GM12892 (cell line): ENCODE data around the gene NMRK2.

Source experiments
- DNase-seq: peaks from one replicate; pipeline ENCODE4 v3.0.0; 2011; ENCODE audit not compliant: insufficient read length
- FAIRE-seq: peaks from 2 replicates; lab custom pipeline; 2011; peaks lifted over from hg19 to GRCh38; lab: Jason Lieb, UNC
- POLR2A ChIP-seq: IDR thresholded peaks from 2 replicates; pipeline ENCODE4 v1.6.1; 2011; ENCODE audit warnings: low read depth, low read length, control low read depth
- POLR2AphosphoS5 ChIP-seq: IDR thresholded peaks from 2 replicates; pipeline ENCODE4 v1.6.1; 2011; ENCODE audit warnings: low read depth, low read length, control low read depth
- TAF1 ChIP-seq: IDR thresholded peaks from 2 replicates; pipeline ENCODE4 v1.6.1; 2011; ENCODE audit warnings: low read depth, mild to moderate bottlenecking, control low read depth, low read length, borderline replicate concordance

NMRK2 gene

DNA sequence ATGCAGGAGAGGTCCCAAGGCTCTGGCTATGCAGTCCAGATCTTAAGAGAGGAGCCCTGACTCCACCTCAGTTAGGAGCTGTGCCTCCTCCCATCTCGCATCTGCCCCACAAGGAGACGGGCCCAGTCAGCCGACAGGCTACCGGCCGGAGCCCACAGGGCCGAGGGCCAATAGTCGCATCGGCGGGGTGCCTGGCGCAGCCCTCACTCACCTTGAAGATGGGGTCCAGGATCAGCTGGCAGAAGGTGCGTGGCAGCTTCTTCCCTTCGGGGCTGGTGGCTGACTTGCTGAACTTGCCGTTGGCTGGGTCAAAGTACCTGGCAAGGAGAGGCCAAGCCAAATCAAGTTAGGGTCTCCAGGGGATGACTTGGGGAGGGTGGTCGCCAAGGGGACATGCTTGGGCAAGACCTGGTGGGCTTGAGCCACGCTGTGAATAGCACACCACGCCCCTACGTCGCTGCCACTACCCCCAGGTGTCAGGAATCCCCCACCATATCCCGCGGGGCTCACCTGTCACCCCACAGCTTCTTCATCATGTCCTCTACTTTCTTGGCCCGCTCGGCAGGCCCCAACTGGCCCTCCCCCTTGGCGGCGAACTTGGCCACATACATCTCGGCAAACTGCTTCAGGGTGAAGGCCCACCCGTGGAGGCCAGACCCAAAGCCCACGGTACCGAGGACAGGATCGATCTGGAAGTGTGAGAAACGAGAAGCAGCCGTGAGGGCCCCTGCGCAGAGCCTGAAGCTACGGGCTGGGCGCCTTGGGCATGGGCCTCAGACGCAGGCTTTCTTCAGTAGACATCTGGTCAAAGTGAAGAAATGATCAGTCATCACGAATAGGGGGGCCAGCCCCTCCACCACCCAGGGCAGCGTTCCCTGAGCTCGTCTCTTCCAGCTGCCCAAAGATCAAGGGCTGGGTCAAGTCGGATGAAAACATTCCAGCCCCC, 49.1 kb downstream of the NMRK2 start:
- TF ChIP-seq POLR2A (no peak; the same call in 1 of the 2 replicates), TAF1 (no peak), POLR2AphosphoS5 (peak; percentile 59)
- DNase-seq = no peak
- FAIRE-seq = no peak

DNA sequence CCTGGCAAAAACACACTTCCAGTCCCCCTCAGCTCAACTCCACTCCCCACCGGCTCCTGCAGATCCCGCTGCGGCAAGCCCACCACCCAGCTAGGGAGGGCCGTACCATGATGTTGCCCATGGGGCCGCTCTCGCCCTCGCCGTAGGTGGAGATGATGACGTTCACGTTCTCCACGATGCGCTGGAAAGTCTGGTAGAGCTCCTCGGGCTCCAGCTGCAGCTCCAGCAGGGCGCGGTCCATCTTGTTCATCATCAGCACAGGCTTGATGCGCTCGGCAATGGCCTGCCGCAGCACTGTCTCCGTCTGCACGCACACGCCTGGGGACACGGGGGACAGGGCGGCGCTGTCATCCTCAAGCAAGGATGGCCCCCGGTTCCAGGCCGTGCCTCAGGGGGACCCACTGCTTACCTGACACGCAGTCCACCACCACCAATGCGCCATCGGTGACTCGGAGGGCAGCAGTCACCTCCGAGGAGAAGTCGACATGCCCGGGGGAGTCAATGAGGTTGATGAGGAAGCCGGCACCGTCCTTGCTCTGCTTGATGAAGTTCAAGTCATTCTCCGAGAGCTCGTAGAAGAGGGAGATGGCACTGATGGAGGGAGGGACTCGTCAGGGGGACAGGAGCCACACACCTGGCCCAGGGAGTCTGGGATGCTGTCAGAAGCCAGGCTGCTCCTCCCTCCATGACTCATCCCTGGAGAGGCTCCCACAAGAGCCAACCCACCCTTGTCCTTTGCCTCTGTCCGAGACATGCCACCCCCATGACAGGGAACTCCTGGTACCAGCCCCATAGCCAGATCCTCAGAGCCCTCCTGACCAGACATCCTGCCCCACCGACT, 50.1 kb downstream of the NMRK2 start:
- TF ChIP-seq POLR2A (no peak; the same call in 1 of the 2 replicates), TAF1 (no peak), POLR2AphosphoS5 (peak; percentile 23; the same call in 1 of the 2 replicates)
- DNase-seq (peak; percentile 17), FAIRE-seq (no peak)

DNA sequence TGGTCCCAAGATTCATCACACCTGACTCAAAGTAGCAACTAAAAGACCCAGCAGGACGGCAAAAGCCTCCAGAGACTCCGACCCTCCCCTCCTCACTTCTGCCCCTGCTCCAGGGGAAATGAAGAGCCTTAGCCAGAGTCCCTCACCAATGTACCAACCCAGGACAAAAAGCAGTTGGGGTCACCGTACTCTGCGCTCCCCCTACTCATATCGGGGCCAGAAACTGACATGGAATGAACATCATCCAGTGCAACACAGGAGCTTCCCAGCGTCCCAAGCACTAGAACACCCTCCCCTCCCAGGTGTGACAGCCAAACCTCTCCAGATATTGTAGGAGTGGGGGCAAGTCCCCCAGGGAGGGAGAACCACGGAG, 50.7 kb downstream of the NMRK2 start:
- FAIRE-seq = no peak
- DNase-seq = no peak
- TF ChIP-seq TAF1 = no peak
- no peak for TF ChIP-seq POLR2A
- TF ChIP-seq POLR2AphosphoS5 = no peak

DNA sequence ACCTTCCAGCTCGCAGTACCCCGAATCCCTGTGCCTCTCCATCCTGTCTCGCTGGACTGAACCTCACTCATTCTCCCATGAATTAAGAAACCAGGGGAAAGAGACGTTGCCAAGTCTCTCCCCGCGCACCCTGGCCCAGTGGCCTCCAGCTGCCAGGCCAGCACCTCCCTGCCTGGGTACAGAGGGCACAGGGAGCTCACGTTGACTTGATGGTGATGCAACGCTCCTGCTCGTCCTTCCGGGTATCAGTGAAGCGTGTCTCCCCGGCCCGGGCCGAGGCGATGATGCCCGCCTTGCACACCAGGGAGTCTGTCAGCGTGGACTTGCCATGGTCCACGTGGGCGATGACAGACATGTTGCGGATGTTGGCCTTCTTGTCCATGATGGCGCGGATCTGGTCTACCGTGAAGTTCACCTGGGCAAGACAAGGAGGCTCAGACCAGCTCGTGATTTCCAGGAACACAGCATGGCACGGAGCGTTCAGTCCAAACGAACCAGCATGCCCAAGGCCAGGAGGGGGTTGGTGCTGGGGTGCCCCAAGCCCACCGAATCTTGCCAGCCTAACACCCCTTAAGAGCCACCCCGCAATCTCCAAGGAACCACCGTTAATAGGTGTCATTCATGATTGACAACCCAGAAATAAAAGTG, 51.2 kb downstream of the NMRK2 start:
- TF ChIP-seq POLR2A (peak; percentile 65; the same call in 1 of the 2 replicates), POLR2AphosphoS5 (peak; percentile 62), TAF1 (no peak)
- DNase-seq (peak; percentile 60), FAIRE-seq (no peak)

DNA sequence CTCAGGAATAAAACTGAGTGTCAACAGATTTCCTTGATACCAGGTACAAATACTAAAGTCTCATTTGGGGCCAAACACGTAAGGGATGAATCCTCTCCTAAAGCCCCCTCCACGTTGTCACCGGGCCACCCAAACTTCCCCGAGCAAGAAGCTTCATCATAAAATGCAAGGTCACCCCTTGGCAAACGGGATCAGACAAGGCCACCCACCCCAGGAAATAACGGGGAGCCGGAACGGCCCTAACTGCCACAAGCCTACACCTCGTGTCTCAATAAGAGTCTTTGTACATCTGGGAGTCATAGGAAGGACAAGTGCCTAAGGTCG, 51.7 kb downstream of the NMRK2 start:
- no peak for FAIRE-seq
- no peak for TF ChIP-seq POLR2AphosphoS5
- no peak for TF ChIP-seq POLR2A
- no peak for TF ChIP-seq TAF1
- peak; percentile 9 for DNase-seq

DNA sequence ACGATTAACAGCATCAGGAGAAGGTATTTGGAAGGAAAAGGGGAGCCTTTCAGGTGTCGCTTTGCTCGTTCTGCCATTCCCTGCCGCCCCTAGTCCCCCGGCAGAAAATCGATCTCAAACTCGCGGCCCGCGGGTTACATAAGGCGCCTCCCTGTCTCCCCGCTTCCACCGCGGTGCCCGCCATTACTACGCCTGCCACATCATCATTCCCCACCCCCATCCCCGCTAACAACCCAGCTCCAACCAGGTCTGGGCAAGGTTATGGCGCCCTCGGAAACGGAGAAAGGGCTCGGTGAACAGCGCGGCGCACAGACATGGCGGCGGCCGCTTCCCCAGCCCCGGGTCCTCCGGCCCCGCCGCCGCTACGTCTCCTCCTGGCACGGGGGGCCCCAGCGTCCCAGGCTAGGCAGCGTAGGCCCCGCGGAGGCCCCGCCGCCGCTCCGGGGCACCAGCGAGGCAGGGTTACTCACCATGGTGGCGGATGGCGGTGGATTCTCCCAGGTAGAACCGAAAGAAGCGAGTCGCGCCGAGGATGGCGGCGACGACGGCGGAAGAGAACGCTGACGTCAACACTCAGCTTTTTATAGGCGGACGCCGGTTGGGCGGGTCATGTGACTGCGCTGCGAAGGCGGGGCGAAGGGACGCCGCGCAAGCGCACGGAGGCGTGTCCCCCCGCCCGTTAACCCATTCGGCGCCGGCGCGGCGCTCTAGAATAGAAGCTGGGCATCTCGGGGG, 52.2 kb downstream of the NMRK2 start, which contains the start of gene EEF2:
TSS of gene EEF2 (minus strand) at position 556 of the 735 bp plus-strand sequence. CDS start at position 473, 83 bp downstream.
- TF ChIP-seq POLR2AphosphoS5 (peak; percentile 100), POLR2A (peak; percentile 100), TAF1 (peak; percentile 100)
- DNase-seq = peak; percentile 86
- FAIRE-seq = peak; percentile 84

DNA sequence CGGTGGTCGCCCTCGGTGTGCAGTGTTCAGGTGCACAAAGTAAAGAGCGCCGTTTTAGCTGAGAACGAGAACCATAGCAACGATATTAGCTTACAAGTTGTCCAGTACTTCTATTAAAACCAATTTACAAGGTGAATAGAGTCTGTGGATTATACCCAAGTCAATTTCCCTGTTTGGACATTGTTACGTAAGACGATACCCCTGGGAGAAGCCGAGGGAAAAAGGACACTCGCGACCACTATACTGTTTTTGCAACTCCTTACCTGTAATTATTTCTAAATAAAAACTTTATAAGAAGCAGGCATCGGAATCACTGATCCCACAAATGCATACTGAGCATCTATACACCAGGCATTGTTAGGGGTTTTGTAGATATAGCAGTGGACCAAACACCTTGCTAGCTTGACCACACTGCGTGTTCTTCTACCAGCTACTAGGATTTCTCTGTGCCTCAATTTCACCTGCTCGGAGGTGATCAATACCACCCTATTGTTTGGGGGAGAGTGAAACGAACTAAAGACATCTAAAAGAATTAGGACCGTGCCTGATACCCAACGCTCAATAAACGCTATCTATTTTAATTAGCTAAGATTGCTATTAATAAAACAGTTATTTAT, 52.9 kb downstream of the NMRK2 start:
- no peak for FAIRE-seq
- DNase-seq = no peak
- no peak for TF ChIP-seq TAF1
- no peak for TF ChIP-seq POLR2A
- no peak for TF ChIP-seq POLR2AphosphoS5

DNA sequence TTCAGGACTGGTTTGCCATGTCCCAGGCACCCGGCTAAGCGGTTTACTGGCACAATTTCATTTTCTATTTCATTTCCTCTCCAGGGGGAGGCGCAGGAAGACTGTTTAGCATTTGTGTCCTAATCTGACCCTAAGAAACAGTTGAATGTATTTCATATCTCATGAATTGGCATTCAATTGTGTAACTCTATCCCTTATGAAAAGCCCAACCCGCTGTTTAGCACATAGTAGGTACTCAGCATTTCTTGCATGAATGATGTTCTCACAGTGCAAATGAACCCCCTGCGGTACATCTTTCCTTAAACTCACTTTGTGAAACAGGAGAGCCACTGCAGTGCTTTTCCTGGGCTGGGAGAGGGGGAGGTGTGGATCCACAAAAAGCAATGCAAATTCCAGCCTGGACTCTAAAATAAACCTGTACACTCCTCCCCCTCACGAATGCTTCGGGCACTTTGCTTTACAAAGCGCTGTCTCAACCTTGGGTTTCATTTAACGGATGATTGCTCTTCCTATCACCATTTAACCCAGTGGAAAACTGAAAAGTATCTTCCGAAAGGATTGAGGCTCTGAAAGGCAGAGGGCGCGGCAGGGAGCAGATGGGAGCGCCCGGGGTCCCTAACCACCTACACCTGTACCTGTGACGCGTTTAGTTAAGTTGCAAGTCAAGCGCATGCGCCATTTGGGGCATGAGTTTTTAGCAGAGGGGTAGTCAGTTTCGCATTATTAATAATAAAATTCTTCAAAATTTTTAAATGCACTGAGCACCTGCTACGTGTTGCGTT, 53.6 kb downstream of the NMRK2 start:
- DNase-seq = peak; percentile 31
- FAIRE-seq = peak; percentile 66
- 0 out of 2 replicates have a peak, but pooled peaks have one; percentile 8 for TF ChIP-seq TAF1
- no peak for TF ChIP-seq POLR2A

DNA sequence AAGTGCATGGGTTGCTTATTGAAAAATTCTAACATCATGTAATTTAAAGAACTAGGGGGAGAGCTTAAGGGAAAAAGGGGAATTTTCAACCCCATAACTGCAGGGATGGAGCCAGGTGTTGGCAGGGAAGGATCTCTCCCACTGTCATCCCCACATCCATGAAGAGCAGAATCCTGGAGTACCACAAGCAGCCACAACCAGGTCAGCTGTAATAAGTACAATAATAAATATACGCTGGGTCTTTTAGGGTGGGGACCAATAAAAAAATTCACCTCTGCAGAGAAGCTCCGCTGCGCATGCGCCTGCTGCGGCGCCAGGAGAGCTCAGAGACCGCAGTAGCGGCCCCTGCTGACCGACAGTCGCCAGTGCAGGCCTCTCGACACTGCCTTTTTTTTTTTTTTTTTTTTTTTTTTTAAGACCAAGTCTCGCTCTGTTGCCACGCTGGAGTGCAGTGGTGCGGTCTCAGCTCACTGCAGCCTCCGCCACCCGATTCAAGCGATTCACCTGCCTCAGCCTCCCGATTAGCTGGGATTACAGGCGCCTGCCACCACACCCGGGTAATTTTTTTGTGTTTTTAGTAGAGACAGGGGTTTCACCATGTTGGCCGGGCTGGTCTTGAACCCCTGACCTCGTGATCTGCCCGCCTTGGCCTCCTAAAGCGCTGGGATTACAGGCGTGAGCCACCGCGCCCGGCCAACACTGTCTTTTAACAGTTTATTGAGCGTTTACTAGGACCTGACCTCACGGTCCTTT, 54.9 kb downstream of the NMRK2 start:
- TF ChIP-seq POLR2A = no peak
- TF ChIP-seq POLR2AphosphoS5 = no peak
- DNase-seq (peak; percentile 68), FAIRE-seq (no peak)
